ENCODE data around the gene INTS12. TPM values are rescaled to one million over a fixed set of nuclear protein-coding genes. Genes with fewer than 3 reads are reported as not detected.
"Not testable (repeated sequence)": the region's sequence is repeated elsewhere in the genome, so short reads cannot be mapped to it uniquely, and the experiment has no call there.

The INTS12 gene
- total RNA-seq, 1 donor from 2014 or later = 20.2 TPM

DNA sequence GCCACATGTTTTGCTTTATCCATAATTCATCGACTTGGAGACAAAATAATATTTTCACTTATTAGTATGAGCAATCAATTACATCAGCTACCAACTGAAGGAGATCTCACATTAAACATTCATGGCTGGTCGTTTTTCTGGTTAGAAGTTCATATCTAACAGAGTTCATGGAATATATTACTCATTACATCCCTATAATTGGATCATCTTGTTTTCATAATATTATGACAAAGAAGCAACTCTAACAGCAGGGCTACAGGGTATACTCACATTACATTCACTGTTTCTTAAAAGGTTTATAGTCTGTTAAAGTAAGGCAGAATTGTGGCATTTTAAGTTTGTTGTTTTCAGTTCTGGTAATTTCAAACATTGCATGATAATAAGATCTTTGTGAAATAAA lies 33.1 kb upstream of the INTS12 start:
- intact Hi-C loops (cut with DNase I) = no loop called here
- no peaks in the 10 kb centered on the region for H3K36me3 ChIP-seq
- no peak overlapping the region for H3K27ac ChIP-seq
- H3K27me3 ChIP-seq = no peaks in the 10 kb centered on the region
- H3K4me3 ChIP-seq = no peak overlapping the region
- DNase-seq = no peak
- no peaks in the 10 kb centered on the region for H3K4me1 ChIP-seq
- TF ChIP-seq, protein P1, sequence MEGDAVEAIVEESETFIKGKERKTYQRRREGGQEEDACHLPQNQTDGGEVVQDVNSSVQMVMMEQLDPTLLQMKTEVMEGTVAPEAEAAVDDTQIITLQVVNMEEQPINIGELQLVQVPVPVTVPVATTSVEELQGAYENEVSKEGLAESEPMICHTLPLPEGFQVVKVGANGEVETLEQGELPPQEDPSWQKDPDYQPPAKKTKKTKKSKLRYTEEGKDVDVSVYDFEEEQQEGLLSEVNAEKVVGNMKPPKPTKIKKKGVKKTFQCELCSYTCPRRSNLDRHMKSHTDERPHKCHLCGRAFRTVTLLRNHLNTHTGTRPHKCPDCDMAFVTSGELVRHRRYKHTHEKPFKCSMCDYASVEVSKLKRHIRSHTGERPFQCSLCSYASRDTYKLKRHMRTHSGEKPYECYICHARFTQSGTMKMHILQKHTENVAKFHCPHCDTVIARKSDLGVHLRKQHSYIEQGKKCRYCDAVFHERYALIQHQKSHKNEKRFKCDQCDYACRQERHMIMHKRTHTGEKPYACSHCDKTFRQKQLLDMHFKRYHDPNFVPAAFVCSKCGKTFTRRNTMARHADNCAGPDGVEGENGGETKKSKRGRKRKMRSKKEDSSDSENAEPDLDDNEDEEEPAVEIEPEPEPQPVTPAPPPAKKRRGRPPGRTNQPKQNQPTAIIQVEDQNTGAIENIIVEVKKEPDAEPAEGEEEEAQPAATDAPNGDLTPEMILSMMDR (IDR thresholded peaks at IDR 0.05) = no peak
- no peak for ATAC-seq
- peaks cover 19% of the 10 kb centered on the region for H3K9me3 ChIP-seq

DNA sequence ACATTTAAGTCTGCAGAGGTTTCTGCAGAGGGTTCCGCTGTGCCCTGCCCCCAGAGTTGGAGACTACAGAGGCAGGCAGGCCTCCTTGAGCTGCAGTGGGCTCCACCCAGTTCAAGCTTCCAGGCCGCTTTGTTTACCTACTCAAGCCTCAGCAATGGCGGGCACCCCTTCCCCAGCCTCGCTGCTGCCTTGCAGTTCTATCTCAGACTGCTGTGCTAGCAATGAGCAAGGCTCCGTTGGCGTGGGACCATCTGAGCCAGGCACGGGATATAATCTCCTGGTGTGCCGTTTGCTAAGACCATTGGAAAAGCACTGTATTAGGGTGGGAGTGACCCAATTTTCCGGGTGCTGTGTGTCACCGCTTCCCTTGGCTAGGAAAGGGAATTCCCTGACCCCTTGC lies 26.7 kb upstream of the INTS12 start:
- H3K36me3 ChIP-seq; H3K4me3 ChIP-seq; DNase-seq; H3K4me1 ChIP-seq; H3K27me3 ChIP-seq; intact Hi-C loops (cut with DNase I); ATAC-seq; H3K27ac ChIP-seq: not testable (repeated sequence)
- peaks cover 30% of the 10 kb centered on the region for H3K9me3 ChIP-seq

GRCh38 chr4:105729895-105730294 lies 21.4 kb upstream of the INTS12 start:
- H3K36me3 ChIP-seq; H3K4me3 ChIP-seq; intact Hi-C loops (cut with DNase I); ATAC-seq; H3K4me1 ChIP-seq; DNase-seq; H3K27me3 ChIP-seq; H3K27ac ChIP-seq: not testable (repeated sequence)
- H3K9me3 ChIP-seq = peaks cover 10% of the 10 kb centered on the region

- peaks cover 10% of the 10 kb centered on the region for H3K9me3 ChIP-seq
- TF ChIP-seq, protein P1 (IDR thresholded peaks at IDR 0.05) = no peak
- H3K27ac ChIP-seq = no peak overlapping the region
- intact Hi-C loops (cut with DNase I) = no loop called here
- H3K27me3 ChIP-seq = no peaks in the 10 kb centered on the region
- H3K4me1 ChIP-seq = no peaks in the 10 kb centered on the region
- DNase-seq = no peak
- H3K4me3 ChIP-seq = no peak overlapping the region
- H3K36me3 ChIP-seq = peaks cover 3% of the 10 kb centered on the region
- no peak for ATAC-seq
These were observed 17.1 kb upstream of the INTS12 start for GRCh38 chr4:105725623-105726022.

- H3K9me3 ChIP-seq = no peaks in the 10 kb centered on the region
- H3K27ac ChIP-seq = no peak overlapping the region
- ATAC-seq = no peak
- H3K4me3 ChIP-seq = no peak overlapping the region
- DNase-seq = no peak
- no peaks in the 10 kb centered on the region for H3K36me3 ChIP-seq
- no peaks in the 10 kb centered on the region for H3K27me3 ChIP-seq
- intact Hi-C loops (cut with DNase I) = no loop called here
- peaks cover 11% of the 10 kb centered on the region for H3K4me1 ChIP-seq
- TF ChIP-seq, protein P1 (IDR thresholded peaks at IDR 0.05) = no peak
These were observed 10.7 kb upstream of the INTS12 start for GRCh38 chr4:105719204-105719603.

DNA sequence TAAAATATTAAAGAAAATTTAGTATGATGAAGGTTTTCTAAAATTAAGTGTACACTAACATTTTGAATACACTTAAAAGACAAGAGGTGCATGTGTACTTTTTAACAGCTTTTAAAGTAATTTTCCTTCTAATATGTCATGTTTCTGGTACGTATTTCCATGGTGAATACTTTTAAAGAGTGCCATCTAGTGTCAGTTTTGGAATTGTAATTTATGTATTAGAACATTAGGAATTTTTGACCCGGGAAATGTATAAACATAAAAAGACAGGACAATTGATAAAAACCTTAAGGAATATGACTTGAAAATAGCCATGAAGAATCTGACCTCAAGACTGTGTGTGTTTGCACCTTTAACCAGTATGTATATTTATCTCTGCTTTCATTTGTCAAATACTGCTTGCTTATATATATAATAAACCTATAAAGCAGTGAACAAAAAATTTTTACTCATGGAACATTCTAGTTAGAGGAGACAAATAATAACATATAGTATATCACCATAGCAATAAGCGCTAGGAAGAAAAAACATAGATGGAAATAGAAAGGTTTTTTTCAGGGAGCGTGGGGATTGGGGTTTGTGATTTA lies 7.3 kb upstream of the INTS12 start:
- TF ChIP-seq, protein P1 (IDR thresholded peaks at IDR 0.05) = peak; percentile 61

GRCh38 chr4:105714932-105715331 lies 6.4 kb upstream of the INTS12 start:
- DNase-seq (no peak), ATAC-seq (no peak)
- intact Hi-C loops (cut with DNase I) = no loop called here
- H3K9me3 ChIP-seq = no peaks in the 10 kb centered on the region
- H3K4me1 ChIP-seq = peaks cover 11% of the 10 kb centered on the region
- no peak overlapping the region for H3K4me3 ChIP-seq
- H3K36me3 ChIP-seq = no peaks in the 10 kb centered on the region
- H3K27ac ChIP-seq = no peak overlapping the region
- TF ChIP-seq, protein P1 (IDR thresholded peaks at IDR 0.05) = no peak
- H3K27me3 ChIP-seq = no peaks in the 10 kb centered on the region

More for the DNA sequence above, 7.3 kb upstream of the INTS12 start:
- no peak overlapping the region for H3K27ac ChIP-seq
- H3K27me3 ChIP-seq = no peaks in the 10 kb centered on the region
- DNase-seq = no peak
- H3K4me1 ChIP-seq = peaks cover 11% of the 10 kb centered on the region
- no peak overlapping the region for H3K4me3 ChIP-seq
- peak; percentile 43 for ATAC-seq
- H3K9me3 ChIP-seq = no peaks in the 10 kb centered on the region
- intact Hi-C loops (cut with DNase I) = no loop called here
- no peaks in the 10 kb centered on the region for H3K36me3 ChIP-seq
